OCI-LY3 (cell line): Measurements from ENCODE around the gene PNRC2.
"Not testable (repeated sequence)": the region's sequence is repeated elsewhere in the genome, so short reads cannot be mapped to it uniquely, and the experiment has no call there.

Experiments
- H2AFZ ChIP-seq: fragments of 200-600, 300-600 bp; shearing (Covaris generic); 2 replicates; pipeline ENCODE4 v1.6.0; 2014; ENCODE audit warnings: antibody characterized with exemption, low read depth, low read length
- H3K27ac ChIP-seq: fragments of 200-600, 300-600 bp; sonication (generic); 2 replicates; pipeline ENCODE4 v1.5.1; 2014; ENCODE audit warnings: mild to moderate bottlenecking, low read length, moderate library complexity, mixed read lengths
- H3K27me3 ChIP-seq: fragments of 200-600, 300-600 bp; sonication (generic); 2 replicates; pipeline ENCODE4 v1.6.1; 2014; ENCODE audit warnings: low read depth, low read length, mixed read lengths
- H3K36me3 ChIP-seq: fragments of 200-600, 300-600 bp; sonication (generic); replicated peaks from 2 replicates; pipeline ENCODE3; 2014; ENCODE audit warnings: low read depth, low read length, mixed read lengths
- H3K4me1 ChIP-seq: fragments of 300-600, 200-600 bp; sonication (generic); 2 replicates; pipeline ENCODE4 v1.6.1; 2014; ENCODE audit warnings: low read length, mixed read lengths
- H3K4me2 ChIP-seq: fragments of 200-600, 300-600 bp; sonication (generic); 2 replicates; pipeline ENCODE4 v1.6.1; 2014; ENCODE audit warnings: low read length, mixed read lengths
- H3K4me3 ChIP-seq: fragments of 300-600, 200-600 bp; sonication (generic); 2 replicates; pipeline ENCODE4 v1.5.1; 2014; ENCODE audit warnings: antibody characterized with exemption, mild to moderate bottlenecking, low read length, moderate library complexity
- H3K79me2 ChIP-seq: fragments of 300-600, 200-600 bp; shearing (Covaris generic); 2 replicates; pipeline ENCODE4 v1.6.1; 2014; ENCODE audit warnings: mild to moderate bottlenecking, low read length, mixed read lengths
- H3K9ac ChIP-seq: fragments of 300-600, 200-600 bp; shearing (Covaris generic); 2 replicates; pipeline ENCODE4 v1.6.0; 2014; ENCODE audit warnings: mild to moderate bottlenecking, low read length, moderate library complexity
- H3K9me3 ChIP-seq: fragments of 200-600, 300-600 bp; shearing (Covaris generic); 2 replicates; pipeline ENCODE4 v1.6.1; 2014; ENCODE audit warnings: low read length, mixed read lengths; ENCODE audit not compliant: insufficient read depth
- H4K20me1 ChIP-seq: fragments of 200-600, 300-600 bp; sonication (generic); 2 replicates; pipeline ENCODE4 v1.6.1; 2016; ENCODE audit warnings: low read length, mixed read lengths; ENCODE audit not compliant: insufficient read depth
- EZH2phosphoT487 ChIP-seq: fragments of 200-600 bp; shearing (Covaris generic); IDR thresholded peaks from 2 replicates; pipeline ENCODE4 v1.6.1; 2018; ENCODE audit warnings: antibody characterized with exemption, mixed run types, low read depth
- TF ChIP-seq, protein P1 (sequence below): fragments of 200-600, 300-600 bp; sonication (generic); IDR thresholded peaks from 2 replicates; pipeline ENCODE4 v1.5.1; 2014; ENCODE audit warnings: antibody characterized with exemption, low read length, low read depth

Gene PNRC2

DNA sequence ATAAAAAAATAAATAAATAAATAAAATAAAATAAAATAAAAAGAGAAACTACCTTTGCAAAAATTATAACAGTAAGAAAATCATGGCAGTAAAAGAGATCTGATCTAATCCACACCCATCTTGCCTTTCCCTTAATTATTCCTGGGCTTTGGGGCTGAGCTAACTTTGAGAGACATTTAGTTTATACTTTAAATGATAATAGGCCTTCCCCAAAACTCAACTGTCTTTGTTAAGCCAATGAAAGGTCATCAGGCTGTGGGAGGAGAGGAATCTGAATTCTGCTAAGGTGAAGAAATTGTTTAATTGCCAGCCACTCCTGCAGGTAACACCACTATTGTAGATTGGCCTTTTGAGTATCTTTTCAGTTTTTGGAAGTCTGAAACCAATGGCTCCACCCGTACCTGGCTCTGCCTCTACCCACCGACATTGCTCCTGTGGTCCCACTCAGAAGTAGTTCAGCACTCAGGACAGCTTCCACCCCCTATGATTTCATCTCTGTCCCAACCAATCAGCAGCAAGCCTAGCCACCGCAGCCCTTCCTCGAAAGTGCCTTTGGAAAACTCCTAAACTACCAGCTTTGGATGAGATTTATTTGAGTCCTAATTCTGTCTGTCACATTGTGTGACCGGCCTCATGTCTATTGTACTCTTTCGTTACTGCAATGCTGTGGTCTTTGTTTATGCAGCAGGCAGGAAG lies 23.0 kb upstream of the PNRC2 start:
- TF ChIP-seq, protein P1, sequence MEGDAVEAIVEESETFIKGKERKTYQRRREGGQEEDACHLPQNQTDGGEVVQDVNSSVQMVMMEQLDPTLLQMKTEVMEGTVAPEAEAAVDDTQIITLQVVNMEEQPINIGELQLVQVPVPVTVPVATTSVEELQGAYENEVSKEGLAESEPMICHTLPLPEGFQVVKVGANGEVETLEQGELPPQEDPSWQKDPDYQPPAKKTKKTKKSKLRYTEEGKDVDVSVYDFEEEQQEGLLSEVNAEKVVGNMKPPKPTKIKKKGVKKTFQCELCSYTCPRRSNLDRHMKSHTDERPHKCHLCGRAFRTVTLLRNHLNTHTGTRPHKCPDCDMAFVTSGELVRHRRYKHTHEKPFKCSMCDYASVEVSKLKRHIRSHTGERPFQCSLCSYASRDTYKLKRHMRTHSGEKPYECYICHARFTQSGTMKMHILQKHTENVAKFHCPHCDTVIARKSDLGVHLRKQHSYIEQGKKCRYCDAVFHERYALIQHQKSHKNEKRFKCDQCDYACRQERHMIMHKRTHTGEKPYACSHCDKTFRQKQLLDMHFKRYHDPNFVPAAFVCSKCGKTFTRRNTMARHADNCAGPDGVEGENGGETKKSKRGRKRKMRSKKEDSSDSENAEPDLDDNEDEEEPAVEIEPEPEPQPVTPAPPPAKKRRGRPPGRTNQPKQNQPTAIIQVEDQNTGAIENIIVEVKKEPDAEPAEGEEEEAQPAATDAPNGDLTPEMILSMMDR, result no peak
- TF ChIP-seq EZH2phosphoT487, result no peak
- Histone ChIP-seq H3K27ac (no peak overlapping the region), H3K4me1 (peaks cover 23% of the 10 kb centered on the region), H3K79me2 (no peaks in the 10 kb centered on the region), H2AFZ (no peak overlapping the region), H3K27me3 (no peaks in the 10 kb centered on the region), H3K4me3 (no peak overlapping the region), H4K20me1 (no peaks in the 10 kb centered on the region), H3K9me3 (no peaks in the 10 kb centered on the region), H3K4me2 (no peak overlapping the region), H3K36me3 (no peaks in the 10 kb centered on the region), H3K9ac (no peak overlapping the region)

DNA sequence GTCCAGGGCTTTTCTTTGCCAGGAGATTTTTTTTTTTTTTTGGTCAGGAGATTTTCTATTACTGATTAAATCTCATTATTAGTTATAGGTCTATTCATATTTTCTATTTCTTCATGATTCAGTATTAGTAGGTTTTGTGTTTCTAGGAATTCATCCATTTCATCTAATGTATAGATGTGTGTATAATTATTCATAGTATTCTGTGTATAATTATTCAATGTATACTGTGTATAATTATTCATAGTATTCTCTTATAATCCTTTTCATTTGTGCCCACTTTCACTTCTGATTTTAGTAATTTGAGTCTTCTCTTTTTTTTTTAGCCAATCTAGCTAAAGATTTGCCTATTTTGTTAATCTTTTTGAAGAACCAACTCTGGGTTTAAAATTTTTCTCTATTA lies 12.3 kb upstream of the PNRC2 start:
- H4K20me1 ChIP-seq, result no peaks in the 10 kb centered on the region
- peaks cover 7% of the 10 kb centered on the region; the same call in 1 of the 2 replicates for H3K9me3 ChIP-seq
- H3K36me3 ChIP-seq, result no peaks in the 10 kb centered on the region
- H2AFZ ChIP-seq, result no peak overlapping the region
- H3K27ac ChIP-seq, result no peak overlapping the region
- H3K79me2 ChIP-seq, result no peaks in the 10 kb centered on the region
- peaks cover 15% of the 10 kb centered on the region; the same call in 1 of the 2 replicates for H3K4me1 ChIP-seq
- no peaks in the 10 kb centered on the region for H3K27me3 ChIP-seq
- no peak overlapping the region for H3K9ac ChIP-seq
- no peak overlapping the region for H3K4me3 ChIP-seq
- H3K4me2 ChIP-seq, result no peak overlapping the region
- TF ChIP-seq EZH2phosphoT487, result no peak
- TF ChIP-seq, protein P1, result no peak

DNA sequence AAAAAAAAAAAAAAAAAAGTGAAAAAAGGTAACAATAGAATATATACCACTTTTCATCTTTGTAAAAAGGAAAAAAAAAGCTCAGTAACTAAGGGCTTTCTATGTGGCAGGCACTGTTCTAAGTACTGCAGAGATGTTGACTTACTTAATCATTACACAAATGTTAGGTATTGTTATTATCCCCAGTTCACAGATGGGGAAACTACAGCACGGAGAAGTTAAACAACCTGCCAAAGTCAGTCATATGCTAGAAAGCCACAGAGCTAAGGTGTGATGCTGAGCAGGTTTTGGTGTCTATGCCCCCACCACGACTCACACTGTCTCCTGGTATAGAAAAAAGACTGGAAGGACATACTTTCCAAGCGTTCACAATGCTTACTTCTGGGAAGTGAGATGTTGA lies 6.6 kb upstream of the PNRC2 start:
- H3K9me3 ChIP-seq, result no peaks in the 10 kb centered on the region
- no peaks in the 10 kb centered on the region for H3K36me3 ChIP-seq
- no peak overlapping the region for H3K9ac ChIP-seq
- no peak overlapping the region for H3K4me3 ChIP-seq
- H3K4me2 ChIP-seq, result no peak overlapping the region
- H3K27me3 ChIP-seq, result no peaks in the 10 kb centered on the region
- no peaks in the 10 kb centered on the region for H3K79me2 ChIP-seq
- H3K4me1 ChIP-seq, result peaks cover 11% of the 10 kb centered on the region
- H2AFZ ChIP-seq, result no peak overlapping the region
- no peak for TF ChIP-seq EZH2phosphoT487
- TF ChIP-seq, protein P1, result no peak
- H4K20me1 ChIP-seq, result no peaks in the 10 kb centered on the region
- H3K27ac ChIP-seq, result no peak overlapping the region

DNA sequence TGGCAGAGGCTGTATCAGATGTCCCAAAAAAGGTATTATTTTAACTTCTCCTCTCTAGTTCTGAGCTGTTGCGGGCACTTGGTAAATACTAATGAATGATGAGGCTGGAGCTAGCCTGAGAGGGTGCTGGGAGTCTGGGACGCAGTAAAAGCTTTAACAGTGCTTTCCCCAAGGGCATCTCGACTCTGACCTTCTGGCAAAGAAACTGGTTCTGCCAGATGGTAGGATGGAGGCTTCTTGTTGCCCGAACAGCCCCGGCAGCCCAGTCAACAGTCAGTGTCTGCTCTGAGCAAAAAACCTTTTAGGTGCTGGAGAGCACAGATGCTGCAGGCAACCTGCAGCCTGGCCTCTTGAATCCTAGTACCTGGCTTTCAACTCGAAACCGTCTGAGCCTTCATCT lies 2.5 kb upstream of the PNRC2 start:
- Histone ChIP-seq H3K27ac (no peak overlapping the region), H2AFZ (no peak overlapping the region), H3K4me2 (no peak overlapping the region), H3K79me2 (peaks cover 25% of the 10 kb centered on the region), H3K9me3 (no peaks in the 10 kb centered on the region), H3K27me3 (no peaks in the 10 kb centered on the region), H3K4me3 (no peak overlapping the region), H3K4me1 (peaks cover 18% of the 10 kb centered on the region), H4K20me1 (no peaks in the 10 kb centered on the region), H3K36me3 (peaks cover 7% of the 10 kb centered on the region), H3K9ac (no peak overlapping the region)
- TF ChIP-seq, protein P1, result no peak
- no peak for TF ChIP-seq EZH2phosphoT487

DNA sequence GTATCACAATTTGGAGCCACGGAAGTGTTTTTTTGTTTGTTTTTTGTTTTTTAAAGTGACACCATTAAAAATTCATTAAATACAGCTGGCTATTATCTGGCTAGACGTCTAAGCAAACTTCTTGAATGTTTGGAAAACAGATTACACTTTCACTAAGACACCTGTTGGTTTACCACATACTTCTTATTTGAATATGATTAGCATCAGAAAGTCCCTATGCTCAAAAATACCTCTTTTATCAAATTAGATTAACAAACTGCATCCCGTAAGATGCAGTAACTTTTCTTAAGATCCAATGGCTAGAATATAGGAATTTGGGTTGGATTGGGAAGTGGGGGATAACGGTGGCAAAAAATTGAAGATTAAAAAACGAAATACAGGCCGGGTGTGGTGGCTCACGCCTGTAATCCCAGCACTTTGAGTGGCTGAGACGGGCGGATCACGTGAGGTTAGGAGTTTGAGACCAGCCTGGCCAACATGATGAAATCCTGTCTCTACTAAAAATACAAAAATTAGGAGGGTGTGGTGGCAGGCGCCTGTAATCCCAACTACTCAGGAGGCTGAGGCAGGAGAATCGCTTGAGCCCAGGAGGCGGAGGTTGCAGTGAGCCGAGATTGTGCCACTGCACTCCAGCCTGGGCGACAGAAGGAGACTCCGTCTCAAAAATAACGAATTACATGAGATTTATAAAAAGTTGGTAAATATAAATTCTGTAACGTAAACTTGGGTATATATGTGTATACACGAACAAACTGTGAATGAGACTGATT lies 1.4 kb upstream of the PNRC2 start:
- not testable (repeated sequence) for H4K20me1 ChIP-seq, H3K36me3 ChIP-seq, H3K27me3 ChIP-seq, H3K9me3 ChIP-seq
- Histone ChIP-seq H3K4me2 (peak overlapping the region; percentile 77), H3K9ac (peak overlapping the region; percentile 99), H3K27ac (peak overlapping the region; percentile 96), H3K79me2 (peaks cover 29% of the 10 kb centered on the region), H3K4me3 (peak overlapping the region; percentile 100), H2AFZ (peak overlapping the region; percentile 69; the same call in 1 of the 2 replicates), H3K4me1 (peaks cover 20% of the 10 kb centered on the region)
